Neural crest cell (in vitro differentiated cells): ENCODE results near the gene PRR20B. TPM values are rescaled to one million over a fixed set of nuclear protein-coding genes. Genes with fewer than 3 reads are reported as not detected.
"Not testable (repeated sequence)": the region's sequence is repeated elsewhere in the genome, so short reads cannot be mapped to it uniquely, and the experiment has no call there.

Experiments
- DNase-seq: peaks from one replicate; pipeline ENCODE4 v3.0.0; 2021; ENCODE audit warnings: low read depth, mixed read lengths, low spot score
- H3K27ac Mint-ChIP-seq: one replicate; pipeline ENCODE4 v1.8.0; 2021; ENCODE audit warnings: mild to moderate bottlenecking, mixed read lengths; ENCODE audit not compliant: unreplicated experiment
- H3K27me3 Mint-ChIP-seq: 2 replicates; pipeline ENCODE4 v1.8.0; 2021; ENCODE audit warnings: low read depth, mild to moderate bottlenecking, mixed read lengths
- H3K36me3 Mint-ChIP-seq: 2 replicates; pipeline ENCODE4 v1.8.0; 2021; ENCODE audit warnings: low read depth, mild to moderate bottlenecking, mixed read lengths
- H3K4me1 Mint-ChIP-seq: 2 replicates; pipeline ENCODE4 v1.8.0; 2021; ENCODE audit warnings: mixed read lengths
- H3K4me3 Mint-ChIP-seq: one replicate; pipeline ENCODE4 v1.8.0; 2021; ENCODE audit warnings: mild to moderate bottlenecking, mixed read lengths
- H3K9me3 Mint-ChIP-seq: 2 replicates; pipeline ENCODE4 v1.8.0; 2021; ENCODE audit warnings: mixed read lengths
- CTCF ChIP-seq: fragments of 200-600 bp; sonication (generic); conservative IDR thresholded peaks from 2 replicates; pipeline ENCODE4 v1.5.0; 2021; ENCODE audit warnings: antibody characterized with exemption, mild to moderate bottlenecking
- long read RNA-seq: library from polyadenylated mRNA; unstranded; transcript quantifications from one replicate; pipeline ENCODE4 v2.0.0, GENCODE V29; 2020
- total RNA-seq: library from RNA; stranded (reverse); gene quantifications from 2 replicates; pipeline ENCODE4 v1.2.1, GENCODE V29; 2021

Gene PRR20B
- not detected in 2 replicates for total RNA-seq
- long read RNA-seq: 0 reads

GRCh38 chr13:57147188-57147587 lies at the start of gene PRR20B:
Gene PRR20B (plus strand): TSS chr13:57147488. CDS start chr13:57147875, 387 bp downstream.
- H3K27ac Mint-ChIP-seq, H3K36me3 Mint-ChIP-seq, H3K9me3 Mint-ChIP-seq, DNase-seq, H3K4me3 Mint-ChIP-seq, H3K27me3 Mint-ChIP-seq, H3K4me1 Mint-ChIP-seq: not testable (repeated sequence)

- TF ChIP-seq CTCF: no peak
- DNase-seq: no peak
- no peak overlapping the region for H3K27ac Mint-ChIP-seq
- no peaks in the 10 kb centered on the region for H3K4me1 Mint-ChIP-seq
- no peak overlapping the region for H3K4me3 Mint-ChIP-seq
- H3K9me3 Mint-ChIP-seq: peaks cover 3% of the 10 kb centered on the region
- no peaks in the 10 kb centered on the region for H3K36me3 Mint-ChIP-seq
- no peaks in the 10 kb centered on the region for H3K27me3 Mint-ChIP-seq
Observed at GRCh38 chr13:57114945-57115344, 32.3 kb upstream of the PRR20B start.

GRCh38 chr13:57123681-57124080 lies 23.6 kb upstream of the PRR20B start:
- Mint-ChIP-seq H3K27ac (no peak overlapping the region), H3K9me3 (no peaks in the 10 kb centered on the region), H3K36me3 (no peaks in the 10 kb centered on the region), H3K4me1 (no peaks in the 10 kb centered on the region), H3K4me3 (no peak overlapping the region), H3K27me3 (no peaks in the 10 kb centered on the region)
- no peak for TF ChIP-seq CTCF
- DNase-seq: no peak

DNA sequence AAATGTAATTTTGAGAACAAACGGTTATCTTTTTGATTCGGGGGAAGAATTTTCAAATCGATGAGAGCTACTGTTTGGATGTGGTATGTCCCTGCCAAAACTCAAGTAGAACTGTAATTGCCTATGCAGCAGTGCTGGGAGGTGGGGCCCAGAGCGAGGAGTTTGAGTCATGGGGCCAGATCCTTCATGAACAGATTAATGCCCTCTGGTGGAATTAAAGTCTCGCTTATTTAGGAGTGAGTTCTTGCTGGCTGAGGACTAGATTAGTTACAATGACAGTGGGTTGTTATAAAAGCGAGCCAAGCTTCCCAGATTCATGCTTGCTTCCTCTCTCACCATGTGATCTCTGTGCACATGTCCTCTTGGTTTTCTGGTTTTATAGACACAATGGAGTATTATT lies 18.4 kb upstream of the PRR20B start:
- no peaks in the 10 kb centered on the region for H3K4me1 Mint-ChIP-seq
- TF ChIP-seq CTCF: no peak
- H3K9me3 Mint-ChIP-seq: no peaks in the 10 kb centered on the region
- H3K27ac Mint-ChIP-seq: no peak overlapping the region
- H3K36me3 Mint-ChIP-seq: no peaks in the 10 kb centered on the region
- H3K4me3 Mint-ChIP-seq: no peak overlapping the region
- H3K27me3 Mint-ChIP-seq: no peaks in the 10 kb centered on the region
- DNase-seq: no peak

DNA sequence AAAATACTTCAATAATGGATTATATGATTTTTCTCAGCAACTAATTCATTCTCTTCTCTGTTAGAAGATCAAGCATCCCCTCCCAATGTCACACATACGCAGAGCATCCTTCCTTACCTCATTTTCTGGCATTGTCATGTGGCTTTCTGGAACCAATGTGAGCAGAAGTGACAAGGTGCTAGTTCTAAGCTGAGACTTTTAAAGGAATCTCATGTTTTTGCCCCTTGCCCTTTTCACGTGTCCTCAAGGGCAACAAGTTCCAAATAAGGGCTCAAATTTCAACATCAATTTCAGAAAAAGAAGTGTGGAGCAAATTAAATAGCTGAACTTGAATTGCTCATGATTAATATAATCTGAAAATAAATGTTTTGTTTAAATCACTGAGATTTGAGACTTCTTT lies 11.2 kb upstream of the PRR20B start:
- no peak for DNase-seq
- Mint-ChIP-seq H3K27me3 (no peaks in the 10 kb centered on the region), H3K27ac (no peak overlapping the region), H3K36me3 (no peaks in the 10 kb centered on the region), H3K4me3 (no peak overlapping the region), H3K4me1 (no peaks in the 10 kb centered on the region), H3K9me3 (no peaks in the 10 kb centered on the region)
- no peak for TF ChIP-seq CTCF

- no peaks in the 10 kb centered on the region for H3K4me1 Mint-ChIP-seq
Observed at GRCh38 chr13:57137585-57137984, 9.7 kb upstream of the PRR20B start.

More at GRCh38 chr13:57137585-57137984, 9.7 kb upstream of the PRR20B start:
- TF ChIP-seq CTCF: no peak
- no peaks in the 10 kb centered on the region for H3K27me3 Mint-ChIP-seq
- no peak overlapping the region for H3K4me3 Mint-ChIP-seq
- no peaks in the 10 kb centered on the region for H3K36me3 Mint-ChIP-seq
- DNase-seq: no peak
- no peak overlapping the region for H3K27ac Mint-ChIP-seq
- no peaks in the 10 kb centered on the region for H3K9me3 Mint-ChIP-seq
